GM19240 (cell line): ENCODE data around the gene AKT3.
"Not testable (repeated sequence)": the region's sequence is repeated elsewhere in the genome, so short reads cannot be mapped to it uniquely, and the experiment has no call there.

Experiments
- DNase-seq: peaks from one replicate; pipeline ENCODE4 v3.0.0; 2011; ENCODE audit warnings: low spot score; ENCODE audit not compliant: insufficient read length

The AKT3 gene

DNA sequence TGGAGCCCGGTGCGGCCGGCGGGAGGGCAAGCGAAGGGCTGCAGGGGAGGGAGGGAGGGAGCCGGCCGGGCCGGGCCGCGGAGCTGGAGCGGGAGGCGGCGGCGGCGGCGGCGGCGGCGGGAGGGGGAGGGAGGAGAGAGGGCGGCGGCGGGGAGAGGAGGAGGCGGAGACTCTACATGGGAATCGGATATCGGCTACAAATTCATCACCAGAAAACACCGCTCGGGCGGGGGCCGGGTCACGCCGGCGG lies at the start of gene AKT3:
TSS of gene AKT3 (minus strand) at position 42 of the 250 bp plus-strand sequence. CDS start 7,073 bp downstream, outside the sequence.
- peak; percentile 23 for DNase-seq

DNA sequence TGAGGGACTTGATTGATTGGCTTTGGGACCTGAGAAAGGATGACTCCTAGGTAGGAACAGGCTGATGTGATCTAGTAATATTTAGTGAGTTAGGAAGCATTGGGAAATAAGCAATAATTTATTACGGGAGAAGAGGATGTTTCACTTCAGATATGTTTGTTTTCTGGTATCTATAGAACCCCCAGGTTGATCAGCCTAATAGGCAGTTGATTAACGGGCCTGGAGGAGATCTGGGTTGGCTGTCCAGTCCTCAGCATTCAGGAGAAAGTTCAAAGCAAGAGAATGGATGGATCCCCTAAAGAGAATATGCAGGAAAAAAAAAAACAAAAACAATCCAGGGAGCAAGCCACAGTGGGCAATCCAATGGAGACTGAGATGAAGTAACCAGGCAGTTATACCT lies 48.2 kb upstream of the AKT3 start:
- no peak for DNase-seq

DNA sequence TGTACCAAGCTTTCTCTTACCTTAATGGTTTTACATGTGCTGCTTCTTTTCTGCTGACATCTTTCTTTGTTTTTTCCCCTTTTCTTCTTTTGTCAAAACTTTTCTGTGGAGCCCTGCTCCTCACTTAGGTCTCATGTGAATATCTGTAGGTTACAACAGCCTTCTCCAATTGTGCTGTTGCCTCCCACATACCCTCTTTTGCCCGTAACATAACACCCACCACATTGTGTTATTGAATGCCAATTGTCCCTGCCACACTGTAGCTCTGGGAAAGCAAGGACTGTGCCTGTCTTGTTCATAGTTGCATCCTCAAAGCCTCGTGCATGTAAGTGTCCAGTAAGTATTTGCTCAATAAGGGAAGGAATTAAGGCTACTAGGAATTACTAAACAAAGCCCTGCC lies 46.3 kb upstream of the AKT3 start:
- no peak for DNase-seq

DNA sequence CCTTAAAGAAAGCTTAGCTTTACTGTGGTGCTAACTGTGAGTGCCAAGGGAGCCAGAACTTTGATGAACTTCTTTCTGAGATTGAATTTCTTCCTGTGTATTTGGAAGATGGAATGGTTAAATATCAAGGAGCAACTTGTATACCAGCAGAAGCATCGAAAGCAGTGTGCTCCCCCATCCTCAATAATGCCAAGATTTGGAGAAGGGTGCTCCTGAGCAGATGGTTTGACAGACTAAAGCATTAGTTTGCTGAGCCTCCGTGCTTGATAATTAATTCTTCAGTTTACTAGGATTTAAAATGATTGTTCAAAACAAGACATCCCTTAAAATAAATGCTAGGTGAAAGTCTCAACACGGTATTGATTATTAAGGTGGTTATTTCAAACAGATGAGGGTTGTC lies 42.4 kb upstream of the AKT3 start:
- DNase-seq, result no peak

DNA sequence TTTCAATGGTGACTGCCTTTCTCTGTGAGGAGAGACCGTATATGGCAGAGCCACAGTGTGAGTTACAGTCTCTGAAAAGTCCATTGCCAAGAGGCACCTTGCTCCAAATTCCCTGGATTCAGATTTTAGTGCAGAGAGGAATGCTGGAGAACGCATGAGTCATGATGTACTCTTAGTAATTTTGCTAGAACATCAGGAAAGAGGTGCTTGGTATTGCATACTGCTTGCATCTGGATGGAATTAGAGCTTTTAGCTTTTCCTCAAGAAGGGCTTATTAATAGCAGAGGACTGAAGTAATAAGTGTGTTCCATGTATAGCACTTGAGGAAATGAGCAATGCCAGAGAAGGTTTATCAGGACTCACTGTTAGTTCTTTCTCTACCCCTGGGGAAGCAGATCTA lies 40.5 kb upstream of the AKT3 start:
- DNase-seq, result no peak

DNA sequence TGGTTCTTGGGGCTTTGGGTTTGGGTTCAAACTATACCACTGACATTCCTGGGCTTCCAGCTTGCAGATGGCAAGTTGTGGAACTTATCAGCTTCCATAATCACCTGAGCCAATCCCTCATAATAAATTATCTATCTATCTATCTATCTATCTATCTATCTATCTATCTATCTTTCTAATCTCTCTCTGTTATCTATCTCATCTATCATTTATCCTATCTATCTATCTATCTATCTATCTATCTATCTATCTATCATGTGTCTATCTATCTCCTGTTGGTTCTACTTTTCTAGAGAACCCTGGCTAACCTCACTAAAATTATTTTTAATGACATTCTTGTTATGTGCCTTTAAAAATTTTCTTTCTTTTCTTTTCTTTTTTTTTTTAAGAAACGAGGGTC lies 35.8 kb upstream of the AKT3 start:
- DNase-seq, result no peak

DNA sequence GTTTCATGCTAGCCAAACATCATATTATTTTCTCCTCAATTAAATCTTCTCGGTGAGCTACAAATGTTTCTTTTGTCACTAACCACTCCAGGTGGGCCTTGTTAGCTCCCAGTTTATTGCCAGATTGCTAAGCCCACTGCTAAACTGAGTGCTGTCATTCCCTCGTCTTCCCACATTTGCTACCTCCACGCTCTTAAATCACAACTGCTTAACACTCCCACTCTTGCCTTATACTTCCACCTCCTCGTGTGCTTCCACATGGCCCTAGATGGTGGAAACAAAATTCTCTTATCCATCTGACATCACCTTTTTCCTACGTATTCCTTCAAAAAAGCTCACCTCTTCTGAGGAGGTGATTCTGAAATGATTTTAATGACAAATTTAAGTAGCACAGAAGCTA lies 34.6 kb upstream of the AKT3 start:
- DNase-seq, result no peak

DNA sequence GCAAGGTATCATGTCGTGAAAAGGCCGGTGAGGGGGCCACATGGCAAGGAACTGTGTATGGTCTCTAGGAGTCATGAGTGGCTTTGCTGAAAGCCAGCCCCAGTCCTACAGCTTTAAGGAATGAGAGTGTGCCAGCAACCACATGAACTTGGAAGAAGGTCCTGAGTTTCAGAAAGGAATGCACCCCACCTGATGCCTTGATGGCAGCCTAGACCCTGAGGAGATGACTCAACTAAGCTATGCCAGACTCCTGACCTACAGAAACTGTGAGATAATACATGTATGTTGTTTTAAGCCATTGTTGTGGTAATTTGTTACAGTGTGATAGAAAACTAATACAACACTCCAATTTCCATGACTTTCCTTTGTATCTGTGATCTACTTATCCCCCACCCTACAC lies 33.5 kb upstream of the AKT3 start:
- DNase-seq, result no peak

DNA sequence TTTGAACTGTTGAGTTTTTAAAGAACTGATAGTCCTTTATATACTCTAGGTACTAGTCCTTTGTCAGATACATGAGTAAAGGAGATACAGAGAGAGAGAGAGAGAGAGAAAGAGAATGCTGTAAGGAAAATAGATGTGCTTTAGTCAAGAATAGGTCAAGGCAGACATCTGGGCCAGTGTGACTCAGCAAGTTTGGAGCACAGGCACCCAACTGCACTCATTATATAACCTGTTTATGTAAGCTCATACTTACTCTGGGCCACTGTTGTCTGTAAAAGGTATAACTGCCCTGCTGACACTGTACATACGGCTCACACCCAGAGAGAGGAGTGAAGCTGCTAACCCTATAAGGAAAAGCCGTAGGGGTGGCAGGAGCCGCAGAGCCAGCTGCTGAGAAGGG lies 32.2 kb upstream of the AKT3 start:
- DNase-seq, result no peak

DNA sequence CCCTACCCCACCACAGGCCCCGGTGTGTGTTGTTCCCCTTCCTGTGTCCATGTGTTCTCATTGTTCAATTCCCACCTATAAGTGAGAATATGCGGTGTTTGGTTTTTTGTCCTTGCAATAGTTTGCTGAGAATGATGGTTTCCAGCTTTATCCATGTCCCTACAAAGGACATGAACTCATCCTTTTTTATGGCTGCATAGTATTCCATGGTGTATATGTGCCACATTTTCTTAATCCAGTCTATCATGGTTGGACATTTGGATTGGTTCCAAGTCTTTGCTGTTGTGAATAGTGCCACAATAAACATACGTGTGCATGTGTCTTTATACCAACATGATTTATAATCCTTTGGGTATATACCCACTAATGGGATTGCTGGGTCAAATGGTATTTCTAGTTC lies 27.0 kb upstream of the AKT3 start:
- not testable (repeated sequence) for DNase-seq

DNA sequence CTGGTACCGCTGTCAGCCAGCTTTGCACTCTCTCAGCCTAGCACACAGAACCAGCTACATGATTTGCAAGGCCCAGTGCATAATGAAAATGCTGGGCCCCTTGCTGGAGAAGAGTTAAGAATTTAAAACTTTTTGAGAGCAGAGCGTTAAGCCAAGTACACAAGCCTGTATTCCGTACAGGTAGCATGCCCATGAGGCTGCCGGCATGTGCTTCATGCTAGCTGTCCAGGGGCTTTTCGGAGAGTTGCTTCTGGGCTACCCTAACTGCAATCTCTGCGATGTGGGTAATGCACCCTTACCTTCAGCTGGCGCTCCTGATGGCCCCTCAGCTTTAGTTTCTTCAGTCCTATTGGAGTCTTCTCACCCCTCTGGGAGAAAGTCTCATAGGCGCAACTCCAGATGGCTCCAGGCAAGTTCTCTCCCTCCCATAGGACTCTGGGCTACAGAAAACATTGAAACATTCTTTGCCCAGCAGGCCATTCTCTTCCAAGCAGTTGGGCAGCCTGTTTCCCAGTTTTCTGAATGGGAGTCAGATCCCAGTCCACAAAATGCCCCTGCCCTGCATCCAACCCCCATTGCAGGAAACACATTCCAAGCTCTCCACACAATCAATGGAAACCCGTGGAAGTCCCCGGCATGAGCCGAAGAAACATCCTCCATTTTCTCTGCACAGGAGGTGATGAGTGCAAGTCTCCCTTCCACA lies 5.7 kb upstream of the AKT3 start:
- no peak for DNase-seq

DNA sequence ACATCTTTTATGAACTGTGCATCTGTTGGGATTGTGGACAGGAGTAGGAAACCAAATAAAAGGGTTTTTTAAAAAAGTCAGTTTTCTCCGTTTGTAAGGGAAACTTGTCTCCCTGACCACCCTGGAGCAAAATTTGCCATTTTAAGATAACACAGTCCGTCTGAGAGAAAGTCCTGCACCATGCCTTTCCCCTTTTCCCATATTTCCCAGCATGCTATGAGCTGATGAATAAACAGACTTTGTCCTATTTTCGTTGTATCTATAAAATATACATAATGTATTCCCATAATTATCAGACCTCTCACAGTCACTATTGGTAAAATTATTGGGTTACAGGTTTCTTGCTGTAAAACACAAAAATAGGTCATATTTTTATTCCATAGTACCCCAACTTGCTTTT lies 1.7 kb upstream of the AKT3 start:
- DNase-seq, result no peak

DNA sequence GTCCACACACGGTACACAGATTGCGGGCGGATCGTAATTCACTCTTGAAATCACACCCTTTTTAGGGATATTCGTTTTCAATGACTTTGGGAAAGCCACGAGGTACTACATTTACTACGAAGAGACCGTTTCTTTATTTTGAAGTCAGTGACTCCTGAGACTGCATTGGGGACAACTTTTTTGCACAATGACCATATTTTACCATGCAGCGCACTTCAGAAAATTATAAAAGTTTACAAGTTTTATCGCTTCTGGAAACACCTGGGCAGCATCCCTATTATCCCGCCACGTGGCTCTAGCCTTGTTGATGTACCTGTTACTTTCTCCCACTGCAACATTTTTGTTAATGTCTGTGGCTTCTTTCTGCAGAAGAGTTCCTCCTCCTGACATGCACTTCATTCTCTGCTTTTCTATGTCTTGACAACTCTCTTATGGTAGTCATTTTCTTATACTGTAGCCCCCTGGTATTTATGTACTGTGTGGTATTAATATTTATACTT lies 1.3 kb upstream of the AKT3 start:
- DNase-seq, result no peak

DNA sequence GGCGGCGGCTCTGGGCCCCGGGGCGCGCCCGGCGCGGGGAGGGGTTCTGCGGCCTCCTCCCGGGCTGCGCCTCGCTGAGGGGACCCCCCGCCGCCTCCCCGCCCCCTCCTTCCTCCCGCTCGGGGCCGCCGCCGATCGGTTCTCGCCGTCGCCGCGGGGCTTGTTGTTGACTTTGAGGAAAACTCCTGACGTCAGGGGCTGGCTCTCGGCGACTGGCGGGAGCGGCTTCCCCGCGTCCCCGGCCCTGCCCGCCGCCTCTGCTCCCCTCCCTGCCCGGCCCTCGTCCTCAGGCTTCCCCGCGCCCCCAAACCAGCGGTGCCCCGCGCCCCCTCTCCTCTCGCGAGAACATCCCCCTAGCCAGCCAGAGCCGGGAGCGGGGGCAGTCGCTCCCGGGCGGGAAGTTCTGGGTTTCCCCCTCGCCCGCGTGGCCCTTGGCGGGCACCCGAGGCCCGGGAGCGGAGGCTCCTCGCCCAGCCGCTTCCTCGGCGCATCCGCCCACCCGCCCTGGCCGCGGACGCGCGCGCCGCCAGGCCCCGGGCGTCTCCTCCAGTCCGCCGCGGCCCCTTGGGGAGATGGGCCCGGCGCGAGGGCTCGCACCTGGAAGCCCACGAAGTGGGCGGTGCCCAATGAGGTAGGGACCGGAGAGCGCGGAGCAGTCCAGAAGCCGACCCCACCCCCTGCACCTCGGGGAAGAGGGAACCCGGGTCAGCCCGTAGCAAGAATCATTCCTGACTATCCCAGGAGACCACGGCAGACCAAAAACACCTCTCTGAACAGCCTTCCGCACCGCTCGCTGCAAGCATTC lies 611 bp upstream of the AKT3 start:
- DNase-seq, result peak; percentile 20

DNA sequence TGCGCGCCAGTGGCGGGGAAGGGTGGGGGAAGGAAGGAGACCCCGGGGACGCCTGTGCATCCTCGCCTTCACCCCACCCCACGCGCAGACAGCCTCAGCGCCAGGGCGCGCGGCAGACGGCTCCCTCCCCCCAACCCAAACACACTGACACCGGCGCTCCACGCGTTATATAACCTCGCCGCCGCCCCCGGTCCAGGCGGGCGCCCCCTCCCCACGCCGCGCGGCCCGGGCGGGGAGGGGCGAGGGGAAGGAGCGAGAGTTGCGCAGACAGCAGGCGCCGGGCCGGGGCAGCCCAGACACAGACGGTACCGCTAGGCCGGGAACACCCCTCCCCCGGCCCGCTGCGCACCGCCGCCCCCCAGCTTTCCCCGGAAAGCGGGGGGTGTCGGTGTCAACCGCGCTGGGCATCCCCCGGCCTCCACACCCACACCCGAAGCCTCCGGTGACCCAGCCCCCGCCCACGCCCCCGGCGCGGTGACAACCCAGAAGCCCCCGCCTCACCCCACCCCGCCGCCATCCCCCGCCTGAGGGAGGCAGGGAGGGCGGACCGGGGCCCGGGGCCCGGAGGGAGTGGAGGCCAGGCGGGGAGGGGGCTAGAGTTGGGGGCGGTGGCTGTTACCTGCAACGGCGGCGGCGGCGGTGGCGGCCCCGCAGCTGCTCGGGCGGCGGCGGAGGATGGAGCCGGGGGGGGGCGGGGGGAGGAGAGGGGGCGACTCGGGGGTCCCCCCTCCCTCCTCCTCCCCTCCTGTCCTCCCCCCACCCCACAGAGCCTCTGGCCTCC lies 432 bp downstream of the AKT3 start:
- no peak for DNase-seq

DNA sequence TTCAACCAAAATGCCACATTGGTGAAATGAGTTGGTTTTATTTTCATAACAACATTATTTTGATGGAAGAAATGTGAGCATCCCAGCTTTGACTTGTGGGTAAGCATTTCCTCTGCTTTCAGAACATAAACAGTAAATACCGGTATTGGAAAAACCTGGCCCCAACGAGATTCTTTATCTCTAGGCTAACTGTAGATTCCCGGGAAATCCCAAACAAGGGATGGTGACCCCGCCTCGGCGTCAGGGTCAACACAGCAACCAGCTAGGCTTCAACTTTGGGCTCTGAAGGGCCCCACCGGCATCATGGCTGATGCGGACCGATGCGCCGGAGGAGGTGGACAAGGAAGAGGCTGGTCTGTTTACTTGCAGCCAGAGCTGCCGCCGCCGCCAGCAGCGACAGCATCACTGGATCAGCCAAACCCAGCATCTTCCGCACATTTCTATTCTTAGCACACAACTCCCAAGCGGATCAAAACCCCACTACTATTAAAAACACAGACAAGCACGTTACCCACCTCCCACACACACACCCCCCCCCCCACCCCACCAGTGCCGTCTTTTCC lies 1.1 kb downstream of the AKT3 start:
- DNase-seq, result no peak

DNA sequence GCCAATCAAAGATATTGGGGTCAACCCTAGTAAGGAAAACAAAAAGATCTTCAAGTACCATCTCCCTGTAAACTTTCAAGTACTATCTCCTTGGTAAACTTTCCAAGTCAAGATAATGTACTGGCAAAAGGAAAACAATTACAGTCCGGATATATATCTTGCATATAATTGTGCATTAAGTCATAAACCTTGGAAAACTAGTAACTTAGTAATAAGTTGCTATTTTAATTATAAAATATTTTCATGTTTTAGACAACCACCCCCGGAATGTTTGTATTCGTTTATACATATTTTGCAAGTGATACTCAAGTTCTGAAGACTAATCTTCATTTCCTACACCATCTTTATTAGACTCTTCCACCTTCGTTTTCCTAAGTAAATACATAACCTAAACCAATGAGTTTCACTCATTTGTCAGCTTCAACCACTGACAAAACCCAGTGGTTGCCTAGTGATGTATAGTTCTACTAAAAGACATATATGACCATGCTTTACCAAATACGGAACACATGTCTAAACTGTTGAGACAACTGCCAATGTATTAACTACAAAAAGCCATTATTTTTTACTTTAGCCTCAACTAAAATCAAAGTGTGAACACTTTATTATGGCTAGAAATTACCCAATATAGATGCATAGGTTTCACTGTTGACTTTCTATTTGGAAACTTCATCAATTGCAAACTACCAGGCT lies 1.7 kb downstream of the AKT3 start:
- DNase-seq, result no peak

DNA sequence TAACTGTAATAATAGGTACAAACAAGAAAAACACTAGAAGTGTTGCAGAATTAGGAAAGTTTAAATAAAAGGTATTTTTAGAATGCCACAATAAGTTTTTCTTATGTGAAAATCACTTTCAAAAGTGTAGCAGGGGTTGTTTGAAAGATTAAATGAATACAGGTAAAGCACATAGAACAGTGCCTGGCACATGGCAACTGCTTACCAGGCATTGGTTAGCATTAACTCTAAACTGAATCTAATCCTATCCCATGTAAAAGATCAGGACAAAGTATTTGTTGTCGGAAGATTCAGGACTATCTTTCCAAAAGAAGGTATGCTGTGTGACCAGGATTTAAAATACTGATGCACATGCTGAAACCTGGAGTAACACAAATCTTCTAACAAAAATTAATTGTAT lies 3.3 kb downstream of the AKT3 start:
- no peak for DNase-seq

DNA sequence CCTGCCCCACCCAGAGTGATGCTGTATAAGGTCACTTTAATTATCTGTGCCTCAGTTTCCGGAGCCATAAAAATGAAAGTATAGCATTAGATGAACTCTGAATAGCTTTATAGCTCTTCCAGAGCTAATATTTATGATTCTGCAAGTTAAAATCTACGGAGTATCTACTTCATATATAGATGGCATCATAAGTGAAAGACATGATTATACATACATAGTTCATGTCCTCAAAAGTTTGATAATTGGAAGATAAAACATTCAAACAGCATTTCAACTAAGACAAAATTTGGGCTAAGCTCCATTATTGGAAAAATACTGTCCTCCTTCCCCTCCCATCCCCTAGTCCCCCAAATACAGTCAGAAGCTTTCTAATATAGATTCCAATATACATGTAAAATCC lies 4.2 kb downstream of the AKT3 start:
- no peak for DNase-seq

DNA sequence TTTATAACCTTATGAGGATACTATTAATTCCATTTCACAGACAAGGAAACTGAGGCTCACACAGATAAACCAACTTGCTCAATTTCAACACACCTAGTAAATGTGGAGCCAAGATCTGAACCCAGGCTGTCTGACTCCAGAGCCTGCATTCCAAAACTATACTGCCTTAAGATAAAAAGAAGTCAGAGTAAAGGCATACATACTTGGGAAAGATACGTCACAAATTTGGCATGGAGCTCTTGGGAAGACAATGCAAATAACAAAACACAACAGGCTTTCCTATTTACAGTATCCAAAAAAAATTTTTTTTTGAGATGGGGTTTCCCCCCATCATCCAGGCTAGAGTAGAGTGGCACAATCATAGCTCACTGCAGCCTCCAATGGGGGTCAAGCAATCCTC lies 5.9 kb downstream of the AKT3 start:
- no peak for DNase-seq

DNA sequence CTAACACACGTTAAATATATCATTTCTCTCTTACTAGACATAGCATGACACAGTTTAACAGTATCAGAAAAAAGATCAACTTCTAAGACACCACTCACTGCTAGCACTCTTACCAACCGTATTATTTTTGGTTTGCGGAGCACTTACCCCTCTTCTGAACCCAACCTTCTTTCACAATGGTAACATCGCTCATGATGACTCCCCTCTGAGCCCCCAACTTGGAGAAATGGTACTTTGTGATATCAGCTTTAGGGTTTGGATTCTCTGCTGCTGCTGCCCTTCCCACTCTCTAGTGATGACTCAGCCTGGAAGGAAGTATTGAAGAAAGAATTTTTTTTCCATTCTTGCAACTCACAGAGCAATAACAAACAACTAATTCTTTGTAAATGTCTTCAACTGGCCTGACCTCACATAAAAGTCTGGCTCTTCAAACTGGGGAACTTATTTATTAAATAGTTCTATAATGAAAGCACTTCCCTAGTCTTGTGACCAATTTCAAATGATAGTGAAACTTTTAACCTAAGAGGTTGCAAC lies 7.0 kb downstream of the AKT3 start:
- DNase-seq, result no peak
